Measurements from ENCODE around the gene CRAT.

GRCh38 chr9:129139233-129139992 lies 28.8 kb upstream of the CRAT start:
- peak; percentile 91 to 97 (median 96) for TF ChIP-seq CTCF (IDR thresholded peaks at IDR 0.05)
- no peak for TF ChIP-seq POLR2A (IDR thresholded peaks at IDR 0.05)

Data from uterus (tissue), 2 donors.